ENCODE data around the gene TCF12.

The TCF12 gene

DNA sequence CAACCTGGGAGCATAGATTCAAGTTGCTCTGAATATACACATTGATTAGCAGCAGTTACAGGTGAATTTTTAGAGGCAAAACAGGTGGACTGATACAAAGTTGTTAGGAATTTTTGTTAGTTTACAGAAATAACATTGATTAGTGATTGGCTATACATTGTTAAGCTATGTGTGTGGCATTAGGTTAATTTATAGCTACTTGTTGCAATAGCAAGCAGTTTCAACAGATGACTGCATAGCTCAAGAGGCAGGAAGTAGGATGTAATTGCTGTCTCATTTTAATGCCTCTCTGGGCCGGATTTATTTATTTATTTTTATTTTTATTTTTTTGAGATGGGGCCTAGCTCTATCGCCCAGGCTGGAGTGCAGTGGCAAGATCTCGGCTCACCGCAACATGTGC is 99.7 kb downstream of the TCF12 start:
- no peak for DNase-seq (ENCODE audit: low read depth)

DNA sequence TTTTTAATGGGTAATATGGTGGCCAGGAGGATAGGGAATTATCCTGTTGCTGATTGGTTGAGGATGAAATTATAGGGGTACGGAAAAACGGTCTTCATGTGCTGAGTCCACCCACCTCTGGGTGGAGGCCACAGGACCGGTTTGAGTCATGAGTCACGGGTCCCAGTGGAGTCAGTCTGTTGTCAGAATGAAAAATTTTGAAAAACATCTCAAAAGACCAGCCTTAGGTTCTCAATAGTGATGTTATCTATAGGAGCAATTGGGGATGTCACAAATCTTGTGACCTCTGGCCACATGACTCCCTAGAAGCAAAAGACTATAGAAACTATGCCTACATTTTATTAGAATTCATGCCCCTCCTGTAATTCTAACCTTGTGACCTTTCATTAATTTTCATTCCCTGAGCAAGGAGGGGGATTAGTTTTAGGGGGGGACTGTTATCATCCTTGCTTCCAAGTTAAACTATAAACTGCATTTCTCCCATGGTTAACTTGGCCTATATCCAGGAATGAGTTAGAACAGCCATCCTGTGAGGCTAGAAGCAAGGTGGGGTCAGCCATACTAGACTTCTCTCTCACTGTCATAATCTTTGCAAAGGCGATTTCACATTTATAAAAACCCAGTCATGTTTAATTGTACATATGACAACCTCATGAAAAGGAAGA is 101.2 kb downstream of the TCF12 start:
- no peak for DNase-seq (ENCODE audit: low read depth)

DNA sequence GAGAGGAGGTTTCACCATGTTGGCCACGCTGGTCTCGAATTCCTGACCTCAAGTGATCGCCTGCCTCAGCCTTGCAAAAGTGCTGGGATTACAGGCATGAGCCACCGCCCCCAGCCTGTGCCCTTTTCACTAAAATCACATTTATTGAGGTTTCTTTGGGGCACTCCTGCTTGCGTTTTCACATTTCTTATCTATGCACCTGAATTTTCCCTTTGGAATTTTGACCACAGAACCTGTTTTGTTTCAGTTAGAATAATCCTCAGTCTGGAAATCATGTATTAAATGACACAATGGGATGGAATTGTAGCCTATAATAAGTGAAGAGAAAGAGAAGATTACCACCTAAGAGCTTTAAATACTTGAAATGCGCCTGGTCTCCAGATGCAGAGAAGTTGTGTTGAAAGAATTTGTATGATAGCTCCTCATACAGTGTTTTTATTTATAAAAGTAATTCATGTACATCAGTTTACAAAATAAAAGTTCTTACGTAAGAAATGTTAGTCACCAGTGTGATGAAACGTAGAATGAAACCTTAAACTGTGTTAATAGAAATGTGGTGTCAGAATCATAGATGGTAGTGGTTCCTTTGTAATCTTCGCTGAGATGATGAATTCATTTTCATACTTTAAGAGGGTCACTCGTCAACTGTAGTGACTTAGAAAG is 107.0 kb downstream of the TCF12 start:
- no peak for DNase-seq (ENCODE audit: low read depth)

DNA sequence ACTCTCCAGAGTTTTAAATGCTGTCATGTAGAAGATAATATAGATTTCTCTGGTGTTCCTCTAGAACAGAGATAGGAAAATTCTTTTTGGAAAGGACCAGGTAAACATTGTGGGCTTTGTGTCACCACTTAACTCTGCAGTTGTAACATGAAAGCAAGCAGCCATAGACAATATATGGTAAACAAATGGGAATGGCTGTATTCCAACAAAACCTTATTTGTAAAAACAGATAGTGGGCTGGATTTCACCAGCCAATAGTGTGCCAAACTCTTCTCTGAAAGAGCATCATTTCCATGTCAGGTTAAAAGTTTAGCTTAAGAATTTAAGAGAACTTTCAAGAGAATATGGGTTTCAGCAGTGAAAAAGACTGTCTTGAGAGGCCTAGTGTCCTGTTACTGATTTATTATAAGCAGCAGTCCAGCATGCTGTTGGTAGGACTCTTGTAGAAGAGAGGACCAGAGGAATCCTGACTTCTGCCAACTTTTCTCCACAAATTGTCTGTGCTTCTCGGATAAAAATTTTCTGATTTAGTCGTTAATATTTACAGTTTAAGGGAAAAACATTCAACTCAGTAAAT is 107.7 kb downstream of the TCF12 start:
- DNase-seq (ENCODE audit: low read depth): no peak

- no peak for DNase-seq (ENCODE audit: low read depth)
These were observed 109.2 kb downstream of the TCF12 start for GRCh38 chr15:57027596-57027995.

DNA sequence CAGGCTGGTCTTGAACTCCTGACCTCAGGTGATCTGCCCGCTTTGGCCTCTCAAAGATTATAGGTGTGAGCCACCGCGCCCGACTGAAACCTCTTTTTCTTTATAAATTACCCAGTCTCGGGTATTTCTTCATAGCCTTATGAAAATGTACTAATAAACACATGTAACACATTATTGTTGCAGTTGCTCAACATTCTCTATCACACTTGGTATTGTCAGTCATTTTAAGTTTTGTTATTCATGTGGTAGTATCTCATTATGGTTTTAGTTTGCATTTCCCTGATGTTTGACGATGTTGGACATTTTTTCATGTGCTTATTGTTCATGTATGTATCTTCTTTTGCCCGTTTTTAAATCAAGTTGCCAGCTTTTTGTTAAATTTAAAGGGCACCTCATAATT is 109.7 kb downstream of the TCF12 start:
- DNase-seq (ENCODE audit: low read depth): no peak

GRCh38 chr15:57030011-57030410 is 111.6 kb downstream of the TCF12 start:
- no peak for DNase-seq (ENCODE audit: low read depth)

- DNase-seq (ENCODE audit: low read depth): no peak
These were observed 112.6 kb downstream of the TCF12 start for GRCh38 chr15:57031082-57031481.

GRCh38 chr15:57031605-57032004 is 113.2 kb downstream of the TCF12 start:
- no peak for DNase-seq (ENCODE audit: low read depth)

GRCh38 chr15:57032338-57032737 is 113.9 kb downstream of the TCF12 start:
- no peak for DNase-seq (ENCODE audit: low read depth)

- DNase-seq (ENCODE audit: low read depth): no peak
These were observed 115.4 kb downstream of the TCF12 start for GRCh38 chr15:57033715-57034439.

DNA sequence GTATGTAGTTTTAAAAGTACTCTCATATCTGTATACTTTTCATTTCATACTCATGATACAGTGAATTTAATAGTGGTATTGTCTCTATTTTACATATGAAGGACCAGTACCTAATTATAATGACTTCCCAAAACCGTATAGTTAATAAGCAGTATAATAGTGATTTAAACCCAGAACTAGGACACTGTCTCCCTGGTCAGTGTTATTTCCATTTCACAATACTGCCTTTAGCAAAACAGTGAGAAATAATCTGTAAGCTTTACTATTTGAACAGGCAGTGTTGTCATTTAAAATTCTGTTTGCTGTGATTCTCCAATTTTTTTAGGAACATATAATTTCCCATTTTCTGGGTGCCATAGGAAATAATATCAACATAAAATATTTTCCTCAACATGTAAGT is 116.2 kb downstream of the TCF12 start:
- DNase-seq (ENCODE audit: low read depth): no peak

DNA sequence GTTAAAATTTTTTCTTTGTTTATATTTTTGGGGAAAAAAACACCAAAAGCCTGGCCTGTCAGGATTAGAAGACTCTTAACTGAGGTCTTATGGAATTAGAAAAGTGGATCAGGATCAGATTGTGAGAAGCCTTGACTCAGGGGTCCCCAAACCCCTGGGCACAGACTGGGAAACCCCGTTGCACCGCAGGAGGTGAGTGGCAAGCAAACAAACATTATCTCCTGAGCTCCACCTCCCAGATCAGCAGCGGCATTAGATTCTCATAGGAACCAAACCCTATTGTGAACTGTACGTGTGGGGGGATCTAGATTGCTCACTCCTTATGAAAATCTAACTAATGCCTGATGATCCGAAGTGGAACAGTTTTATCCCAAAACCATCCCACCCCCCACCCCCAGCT is 117.2 kb downstream of the TCF12 start:
- no peak for DNase-seq (ENCODE audit: low read depth)

DNA sequence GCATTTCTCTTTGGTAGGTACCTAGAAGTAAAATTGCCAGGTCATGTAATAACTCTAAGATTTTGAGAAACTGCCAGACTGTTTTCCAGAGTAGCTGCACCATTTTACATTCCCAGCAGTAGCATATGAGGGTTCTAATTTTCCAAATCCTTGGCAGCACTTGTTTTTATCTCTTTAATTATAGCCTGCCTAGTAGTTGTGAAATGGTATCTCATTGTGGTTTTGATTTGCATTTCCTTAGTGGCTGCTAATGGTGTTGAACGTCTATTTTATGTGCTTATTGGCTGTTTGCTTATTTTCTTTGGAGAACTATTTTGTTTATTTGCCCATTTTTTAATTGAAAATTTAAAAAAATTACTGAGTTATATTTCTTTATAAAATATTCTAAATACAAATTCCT is 117.9 kb downstream of the TCF12 start:
- no peak for DNase-seq (ENCODE audit: low read depth)

DNA sequence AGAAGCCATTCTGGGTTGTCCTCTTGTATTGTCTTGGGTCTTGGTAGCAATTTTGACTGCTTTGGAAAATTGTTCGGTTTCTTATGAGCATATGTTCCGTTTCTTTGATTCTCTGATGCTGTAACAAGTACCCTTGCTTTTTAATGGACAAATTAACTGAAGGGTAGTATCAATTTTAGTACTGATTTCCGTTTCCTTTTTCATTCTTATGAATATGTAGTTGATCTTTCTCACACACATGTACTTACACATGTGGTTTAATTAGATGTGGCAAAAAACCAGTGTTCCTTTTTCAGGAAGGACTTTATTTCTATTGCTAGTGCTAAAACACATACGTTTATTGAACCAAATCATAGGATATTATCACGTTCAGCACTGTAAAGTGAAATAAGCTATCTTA is 119.1 kb downstream of the TCF12 start:
- no peak for DNase-seq (ENCODE audit: low read depth)

DNA sequence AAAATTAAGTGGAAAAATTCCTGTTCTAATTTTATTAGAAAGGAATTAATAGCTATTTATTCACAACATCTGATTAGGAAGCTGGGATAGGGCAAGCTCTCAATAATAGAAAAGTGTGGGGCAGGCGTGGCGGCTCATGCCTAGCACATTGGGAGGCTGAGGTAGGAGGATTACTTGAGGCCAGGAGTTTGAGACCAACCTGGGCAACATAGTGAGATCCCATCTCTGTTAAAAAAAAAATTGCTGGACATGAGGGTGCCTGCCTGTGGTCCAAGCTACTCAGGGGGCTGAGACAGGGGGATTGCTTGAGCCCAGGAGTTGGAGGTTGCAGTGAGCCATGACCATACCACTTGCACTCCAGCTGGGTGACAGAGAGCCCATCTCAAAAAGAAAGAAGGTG is 119.6 kb downstream of the TCF12 start:
- DNase-seq (ENCODE audit: low read depth): no peak

DNA sequence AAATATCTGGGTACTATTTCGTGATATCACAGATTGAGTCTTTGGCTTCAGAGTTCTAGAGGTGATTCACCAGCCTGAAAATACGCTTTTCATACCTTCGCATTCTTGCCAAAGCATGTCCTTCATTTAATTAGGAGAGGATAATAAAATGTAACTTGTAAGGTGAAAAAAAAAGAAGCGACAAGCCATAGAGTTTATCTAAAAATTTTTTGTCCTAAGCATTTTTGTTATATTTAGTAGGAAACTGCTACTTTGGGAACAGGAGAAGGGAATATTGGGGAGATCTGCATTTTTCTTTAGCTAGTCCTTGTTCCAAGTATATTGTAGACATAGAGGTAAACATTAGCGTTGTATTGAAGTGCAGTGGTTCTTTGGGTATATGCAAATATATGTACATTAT is 120.1 kb downstream of the TCF12 start:
- DNase-seq (ENCODE audit: low read depth): no peak

DNA sequence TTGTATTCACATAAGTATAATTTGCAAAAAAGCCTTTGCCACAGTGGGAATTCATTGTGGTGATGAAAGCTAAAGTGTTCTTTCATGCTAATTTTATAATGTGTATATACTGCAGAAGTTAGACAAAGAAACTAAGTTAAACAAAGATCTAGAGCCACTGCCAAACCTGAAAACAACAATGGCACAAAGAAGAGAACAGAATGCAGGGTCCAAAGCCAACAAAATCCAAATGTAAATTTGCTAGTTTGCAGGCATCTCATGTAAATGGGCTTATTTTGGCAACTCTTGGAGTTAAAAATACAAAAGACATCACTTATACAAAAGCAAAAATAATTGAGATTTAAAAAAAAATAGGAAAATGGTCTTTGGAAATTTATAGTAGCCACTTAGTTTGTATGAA is 123.0 kb downstream of the TCF12 start:
- DNase-seq (ENCODE audit: low read depth): no peak

DNA sequence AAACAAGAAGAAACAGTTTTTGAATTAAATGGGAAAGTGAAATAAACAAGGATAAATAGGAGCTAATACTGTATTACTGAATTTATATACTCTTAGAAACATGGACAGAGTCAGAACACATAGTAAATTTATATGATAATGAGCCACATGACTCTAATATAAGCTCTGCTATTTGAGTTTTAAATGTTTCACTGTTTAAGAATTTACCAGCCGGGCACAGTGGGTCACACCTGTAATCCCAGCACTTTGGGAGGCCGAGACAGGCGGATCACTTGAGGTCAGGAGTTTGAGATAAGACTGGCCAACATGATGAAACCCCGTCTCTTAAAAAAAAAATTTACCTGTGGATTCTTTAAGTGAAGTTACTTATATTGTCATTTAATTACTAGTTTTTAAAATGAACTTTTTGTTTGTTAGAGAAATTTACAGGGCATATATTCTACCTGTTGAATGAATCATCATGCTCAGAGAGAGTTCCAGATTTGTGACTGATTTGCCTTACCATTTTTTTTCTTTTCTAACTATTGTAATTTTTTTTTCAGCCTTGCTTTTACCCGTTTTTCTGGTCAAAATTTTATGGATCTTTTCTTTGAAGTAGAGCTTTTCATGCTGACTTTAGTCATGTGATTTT is 125.7 kb downstream of the TCF12 start:
- no peak for DNase-seq (ENCODE audit: low read depth)

- DNase-seq (ENCODE audit: low read depth): no peak
These were observed 126.5 kb downstream of the TCF12 start for GRCh38 chr15:57044970-57045369.

- no peak for DNase-seq (ENCODE audit: low read depth)
These were observed 127.4 kb downstream of the TCF12 start for GRCh38 chr15:57045741-57046382.

DNA sequence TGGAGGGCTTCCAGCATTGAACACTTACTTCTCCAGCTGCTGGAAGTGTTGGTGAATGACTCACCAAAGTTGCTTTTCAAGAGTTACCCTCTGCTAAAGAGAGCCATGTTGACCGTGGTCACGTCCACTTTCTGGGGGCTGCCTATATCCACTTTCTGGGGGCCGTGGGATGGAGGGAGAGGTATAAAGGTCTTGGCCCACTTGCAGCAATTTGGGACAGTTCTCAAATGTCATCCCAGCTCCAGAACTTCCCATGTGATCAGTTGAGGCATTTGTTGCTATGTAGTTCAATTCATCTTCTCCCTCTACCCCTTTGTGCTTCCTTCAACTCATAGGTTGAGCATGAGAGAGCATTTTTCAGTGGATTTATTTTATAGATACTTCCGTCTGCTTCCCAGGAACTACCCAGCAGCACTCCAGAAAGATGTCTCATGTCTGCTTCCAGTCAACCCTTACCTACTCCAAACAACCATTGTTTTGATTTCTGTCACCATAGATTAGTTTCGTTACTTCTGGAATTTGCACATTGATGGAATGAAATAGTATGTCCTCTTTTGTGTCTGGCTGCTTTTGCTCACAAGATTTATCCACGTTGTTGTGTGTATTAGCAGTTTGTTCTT is 130.6 kb downstream of the TCF12 start:
- no peak for DNase-seq (ENCODE audit: low read depth)
